H1 (cell line): ENCODE data around the gene SUDS3.

Source experiments
- MAX ChIP-seq: IDR thresholded peaks from 2 replicates; pipeline ENCODE4 v1.6.1; 2012; ENCODE audit warnings: inconsistent platforms
- NANOG ChIP-seq: IDR thresholded peaks from 2 replicates; pipeline ENCODE4 v1.6.1; 2011; ENCODE audit warnings: low read length, low read depth, mild to moderate bottlenecking, inconsistent platforms; ENCODE audit not compliant: insufficient read depth, poor library complexity, severe bottlenecking
- POLR2A ChIP-seq, 2 experiments: IDR thresholded peaks; 1 replicate in 1 of 2; 2 replicates in 1 of 2; pipeline ENCODE4 v1.6.1; 2011; ENCODE audit warnings: low read depth in 2 of 2, low read length in 2 of 2, mild to moderate bottlenecking in 2 of 2; ENCODE audit errors: control extremely low read depth in 1 of 2
- POLR2AphosphoS5 ChIP-seq: IDR thresholded peaks from 2 replicates; pipeline ENCODE4 v1.6.1; 2011; ENCODE audit warnings: low read depth, low read length
- RBBP5 ChIP-seq: IDR thresholded peaks from 2 replicates; pipeline ENCODE4 v1.7.1; 2012; ENCODE audit warnings: low read depth, mild to moderate bottlenecking, inconsistent platforms, low read length, moderate library complexity, borderline replicate concordance
- SP2 ChIP-seq: IDR thresholded peaks from 2 replicates; pipeline ENCODE4 v1.6.1; 2012; ENCODE audit warnings: mild to moderate bottlenecking, low read length, inconsistent platforms
- TCF12 ChIP-seq: IDR thresholded peaks from 2 replicates; pipeline ENCODE4 v1.6.1; 2011; ENCODE audit warnings: low read depth, mild to moderate bottlenecking, low read length
- TF ChIP-seq, protein P1 (sequence below), 3 experiments: IDR thresholded peaks; 1 replicate in 2 of 3; 2 replicates in 1 of 3; pipeline versions ENCODE4 v1.5.1 to v1.6.1; 2011; ENCODE audit warnings: low read length in 3 of 3, mild to moderate bottlenecking in 3 of 3, inconsistent platforms in 2 of 3, low read depth in 1 of 3, moderate library complexity in 1 of 3; ENCODE audit not compliant: insufficient read depth in 1 of 3; ENCODE audit errors: control extremely low read depth in 1 of 3

DNA sequence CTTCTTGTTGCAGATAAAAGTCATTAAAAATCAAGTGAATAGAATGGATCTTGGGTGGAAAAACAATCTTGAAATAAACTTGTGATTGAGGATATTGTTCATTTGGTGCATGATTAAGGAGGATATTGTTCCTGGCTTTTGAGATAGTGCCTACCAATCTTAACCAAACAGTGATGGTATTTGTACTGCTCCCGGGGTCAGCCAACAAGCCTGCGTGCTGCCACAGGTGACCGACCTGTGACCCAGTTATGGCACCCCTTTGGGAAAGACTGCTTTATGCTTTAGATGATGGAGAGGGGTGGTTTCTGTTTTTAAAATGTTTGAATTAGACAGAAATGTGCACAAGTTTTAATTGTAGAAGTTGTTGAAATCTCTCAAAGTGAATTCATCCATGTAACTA is 41.6 kb downstream of the SUDS3 start:
- no peak for TF ChIP-seq TCF12
- TF ChIP-seq POLR2AphosphoS5 = no peak
- TF ChIP-seq RBBP5 = no peak
- TF ChIP-seq POLR2A (IDR thresholded peaks at IDR 0.05; ENCODE audit: control extremely low read depth in 1 of 2, low read depth in 2 of 2, low read length in 2 of 2) = no peak
- TF ChIP-seq, protein P1, sequence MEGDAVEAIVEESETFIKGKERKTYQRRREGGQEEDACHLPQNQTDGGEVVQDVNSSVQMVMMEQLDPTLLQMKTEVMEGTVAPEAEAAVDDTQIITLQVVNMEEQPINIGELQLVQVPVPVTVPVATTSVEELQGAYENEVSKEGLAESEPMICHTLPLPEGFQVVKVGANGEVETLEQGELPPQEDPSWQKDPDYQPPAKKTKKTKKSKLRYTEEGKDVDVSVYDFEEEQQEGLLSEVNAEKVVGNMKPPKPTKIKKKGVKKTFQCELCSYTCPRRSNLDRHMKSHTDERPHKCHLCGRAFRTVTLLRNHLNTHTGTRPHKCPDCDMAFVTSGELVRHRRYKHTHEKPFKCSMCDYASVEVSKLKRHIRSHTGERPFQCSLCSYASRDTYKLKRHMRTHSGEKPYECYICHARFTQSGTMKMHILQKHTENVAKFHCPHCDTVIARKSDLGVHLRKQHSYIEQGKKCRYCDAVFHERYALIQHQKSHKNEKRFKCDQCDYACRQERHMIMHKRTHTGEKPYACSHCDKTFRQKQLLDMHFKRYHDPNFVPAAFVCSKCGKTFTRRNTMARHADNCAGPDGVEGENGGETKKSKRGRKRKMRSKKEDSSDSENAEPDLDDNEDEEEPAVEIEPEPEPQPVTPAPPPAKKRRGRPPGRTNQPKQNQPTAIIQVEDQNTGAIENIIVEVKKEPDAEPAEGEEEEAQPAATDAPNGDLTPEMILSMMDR (IDR thresholded peaks at IDR 0.05; ENCODE audit: control extremely low read depth in 1 of 3, insufficient read depth in 1 of 3, low read depth in 1 of 3, low read length in 3 of 3) = no peak
- TF ChIP-seq SP2 = no peak
- TF ChIP-seq MAX = no peak
- TF ChIP-seq NANOG = no peak
